Heart left ventricle (tissue), 16 donors: ENCODE data around the gene FGFBP3. TPM values are rescaled to one million over a fixed set of nuclear protein-coding genes. Genes with fewer than 3 reads are reported as not detected.

ENCODE experiments used
- ATAC-seq, 4 donors: fragments of 200-7000 bp; cut with Tn5 transposase; one replicate each; pipeline ENCODE4 v1.9.1; 2020 to 2022; ENCODE audit warnings: moderate library complexity in 4 of 4, mild to moderate bottlenecking in 3 of 4, moderate number of reproducible peaks in 1 of 4
- DNase-seq, 5 donors: peaks; one replicate each; pipeline ENCODE4 v3.0.0-alpha.2; 2020
- H3K27ac ChIP-seq, 12 donors: fragments of 200-600 bp; sonication (generic) in 4 of 12; one replicate each; pipeline versions ENCODE4 v1.5.0 to v1.8.0; 2016 to 2022; ENCODE audit warnings: mild to moderate bottlenecking in 2 of 12
- H3K27me3 ChIP-seq, 9 donors: fragments of 200-600 bp; sonication (generic) in 2 of 9; one replicate each; pipeline versions ENCODE4 v1.5.1 to v1.8.0; 2016 to 2022; ENCODE audit warnings: mild to moderate bottlenecking in 3 of 9
- H3K36me3 ChIP-seq, 9 donors: fragments of 200-600 bp; sonication (generic) in 2 of 9; one replicate each; pipeline versions ENCODE4 v1.5.0 to v1.8.0; 2018 to 2022; ENCODE audit warnings: mild to moderate bottlenecking in 2 of 9
- H3K4me1 ChIP-seq, 12 donors: fragments of 200-600 bp; sonication (generic) in 4 of 12; one replicate each; pipeline versions ENCODE4 v1.5.0 to v1.8.0; 2016 to 2022; ENCODE audit warnings: mild to moderate bottlenecking in 3 of 12
- H3K4me3 ChIP-seq, 12 donors: fragments of 200-600 bp; sonication (generic) in 4 of 12; one replicate each; pipeline versions ENCODE4 v1.5.0 to v1.8.0; 2017 to 2022; ENCODE audit warnings: mild to moderate bottlenecking in 9 of 12, moderate library complexity in 4 of 12
- H3K9me3 ChIP-seq, 12 donors: fragments of 200-600 bp; sonication (generic) in 4 of 12; one replicate each; pipeline versions ENCODE4 v1.5.0 to v1.8.0; 2016 to 2022; ENCODE audit warnings: mild to moderate bottlenecking in 1 of 12
- POLR2A ChIP-seq, 2 donors: fragments of 450-650 bp; IDR thresholded peaks; one replicate each; pipeline ENCODE4 v1.6.1; 2017; ENCODE audit warnings: antibody characterized with exemption in 2 of 2, mild to moderate bottlenecking in 2 of 2, moderate library complexity in 2 of 2
- WGBS, 4 donors: extraction: QIAGEN DNeasy Blood & Tissue Kit in 2 of 4; methylation state at CpG; one replicate each; pipeline versions ENCODE4 v1.1.5 to v1.1.7; 2013 to 2018; 5-methylcytosine and 5-hydroxymethylcytosine counted together
- intact Hi-C, 10 donors: fragments of 100-400 bp; cut with DNase I; formaldehyde crosslinking; loops; one replicate each; pipeline versions ENCODE4 v1.11.1 to v1.14.2; 2022
- polyA plus RNA-seq, 2 donors: library from polyadenylated mRNA; stranded (reverse); fragments of 200-250 nt; gene quantifications; one replicate each; pipeline ENCODE4 v1.2.3, GENCODE V29; 2013
- total RNA-seq, 9 donors: library from RNA; depleted of rRNA in 2 of 9; stranded (reverse); fragments of >200 nt in 2 of 9; fragmentation: NEBNext Ultra II Directional in 3 of 9; extraction: Animal tissue kit (Norgen Biotek cat#: 25700) in 3 of 9; gene quantifications; one replicate each; pipeline versions ENCODE4 v1.1.0 to v1.2.4, GENCODE V29; 2016 to 2023
- TF ChIP-seq, protein P1 (sequence below), 12 donors: fragments of 200-600 bp; sonication (generic) in 4 of 12; IDR thresholded peaks; one replicate each; pipeline versions ENCODE4 v1.5.0 to v1.8.0; 2018 to 2022; ENCODE audit warnings: antibody characterized with exemption in 12 of 12, mild to moderate bottlenecking in 5 of 12
- donor health status: ischemic (EF 13 %, LVEDD 7.1; RV severe dilation, severe dysfunction).
- donor health status: healthy with polysubstance abuse.
- donor health status: DM: no; HTN: yes; CAD: no.
- donor health status: DM: no; HTN: no; CAD: no.
- donor health status: ischemic (EF 25% LVEDD 6.9; RV normal size, moderate dysfunction).
- donor health status: ischemic (EF 25% LVEDD 5.7; RV mildly dilated, moderate dysfunction).
- donor health status: healthy.
- donor health status: DM: yes; HTN: yes; CAD: no.
- donor health status: ischemic (EF 35%, LVEDD 5.7; RV mildly dilated, moderate dysfunction).
- donor health status: nonischemic (EF 11% LVEDD 7.7; RV severe dilation, severe dysfunction).
- donor health status: DM: yes; HTN: yes; CAD: no.
- donor health status: PGD.
- donor health status: ischemic (EF 29% LVEDD 5.4; RV normal size, mild dysfunction).
- donor health status: nonischemic (EF 23%, LVEDD 6.1; RV moderate dilation, normal function).

Gene FGFBP3
- total and polyA plus RNA-seq, 11 donors, result 0.16 to 0.81 (median 0.48) TPM; not detected in 1

DNA sequence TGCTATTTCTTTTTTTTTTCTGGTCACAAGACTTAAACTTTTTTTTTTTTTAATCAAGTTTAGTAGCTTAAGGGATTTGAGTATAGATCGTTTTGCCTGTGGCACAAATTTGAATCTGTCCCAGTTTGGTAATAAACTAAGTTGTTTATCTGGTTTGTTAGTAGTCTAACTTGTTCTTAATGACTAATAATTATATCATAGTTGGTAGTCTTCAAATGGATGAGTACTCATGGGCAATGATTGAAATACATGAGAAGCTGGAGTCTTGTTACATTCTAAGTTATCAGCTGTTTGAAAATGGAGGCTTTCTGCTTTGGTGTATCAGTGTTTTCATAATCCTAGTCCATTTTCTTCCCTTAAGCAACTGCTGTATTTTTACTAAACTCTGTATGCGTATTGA is 26.6 kb upstream of the FGFBP3 start:
- Histone ChIP-seq H3K4me1 (peaks cover 0 to 15% (median 1%) of the 10 kb centered on the region in 12 donors), H3K36me3 (peaks cover 0 to 54% (median 37%) of the 10 kb centered on the region in 9 donors), H3K27me3 (no peaks in the 10 kb centered on the region), H3K9me3 (no peaks in the 10 kb centered on the region), H3K27ac (no peak overlapping the region), H3K4me3 (no peak overlapping the region)
- 89 to 97% (median 96%) methylated on average over 2 of the region's 2 CpGs for WGBS, 4 donors
- DNase-seq (no peak), ATAC-seq (no peak)
- intact Hi-C loops, result no loop called here
- no peak for TF ChIP-seq POLR2A (IDR thresholded peaks at IDR 0.05)
- TF ChIP-seq, protein P1, sequence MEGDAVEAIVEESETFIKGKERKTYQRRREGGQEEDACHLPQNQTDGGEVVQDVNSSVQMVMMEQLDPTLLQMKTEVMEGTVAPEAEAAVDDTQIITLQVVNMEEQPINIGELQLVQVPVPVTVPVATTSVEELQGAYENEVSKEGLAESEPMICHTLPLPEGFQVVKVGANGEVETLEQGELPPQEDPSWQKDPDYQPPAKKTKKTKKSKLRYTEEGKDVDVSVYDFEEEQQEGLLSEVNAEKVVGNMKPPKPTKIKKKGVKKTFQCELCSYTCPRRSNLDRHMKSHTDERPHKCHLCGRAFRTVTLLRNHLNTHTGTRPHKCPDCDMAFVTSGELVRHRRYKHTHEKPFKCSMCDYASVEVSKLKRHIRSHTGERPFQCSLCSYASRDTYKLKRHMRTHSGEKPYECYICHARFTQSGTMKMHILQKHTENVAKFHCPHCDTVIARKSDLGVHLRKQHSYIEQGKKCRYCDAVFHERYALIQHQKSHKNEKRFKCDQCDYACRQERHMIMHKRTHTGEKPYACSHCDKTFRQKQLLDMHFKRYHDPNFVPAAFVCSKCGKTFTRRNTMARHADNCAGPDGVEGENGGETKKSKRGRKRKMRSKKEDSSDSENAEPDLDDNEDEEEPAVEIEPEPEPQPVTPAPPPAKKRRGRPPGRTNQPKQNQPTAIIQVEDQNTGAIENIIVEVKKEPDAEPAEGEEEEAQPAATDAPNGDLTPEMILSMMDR (IDR thresholded peaks at IDR 0.05), result no peak

DNA sequence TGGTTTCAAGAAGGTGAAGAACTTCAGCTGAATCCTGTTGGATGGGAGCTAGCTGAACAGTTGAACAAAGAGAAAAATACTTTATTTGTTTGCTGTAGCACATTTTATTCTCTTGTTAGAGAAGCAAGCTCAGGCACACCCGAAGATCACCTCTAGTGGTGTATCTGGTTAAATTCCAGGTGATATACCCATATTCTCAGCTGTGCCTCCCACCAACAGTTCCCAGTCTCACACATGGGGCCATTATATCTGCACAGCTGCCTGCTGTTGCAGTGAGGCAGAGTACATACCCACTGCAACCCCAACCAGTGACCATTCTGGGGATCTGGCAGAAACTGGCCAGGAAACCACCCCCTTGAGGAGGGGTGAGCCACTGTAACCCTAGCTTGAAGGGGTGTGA is 23.5 kb upstream of the FGFBP3 start:
- Histone ChIP-seq H3K27me3 (no peaks in the 10 kb centered on the region), H3K9me3 (no peaks in the 10 kb centered on the region), H3K27ac (no peak overlapping the region), H3K4me3 (no peak overlapping the region), H3K4me1 (peaks cover 0 to 30% (median 7%) of the 10 kb centered on the region in 12 donors), H3K36me3 (peaks cover 0 to 47% (median 37%) of the 10 kb centered on the region in 9 donors)
- DNase-seq (no peak), ATAC-seq (no peak)
- WGBS, 4 donors, result 88 to 98% (median 95%) methylated on average over 1 of the region's 1 CpG
- intact Hi-C loops, result no loop called here
- TF ChIP-seq, protein P1 (IDR thresholded peaks at IDR 0.05), result no peak
- TF ChIP-seq POLR2A (IDR thresholded peaks at IDR 0.05), result no peak

DNA sequence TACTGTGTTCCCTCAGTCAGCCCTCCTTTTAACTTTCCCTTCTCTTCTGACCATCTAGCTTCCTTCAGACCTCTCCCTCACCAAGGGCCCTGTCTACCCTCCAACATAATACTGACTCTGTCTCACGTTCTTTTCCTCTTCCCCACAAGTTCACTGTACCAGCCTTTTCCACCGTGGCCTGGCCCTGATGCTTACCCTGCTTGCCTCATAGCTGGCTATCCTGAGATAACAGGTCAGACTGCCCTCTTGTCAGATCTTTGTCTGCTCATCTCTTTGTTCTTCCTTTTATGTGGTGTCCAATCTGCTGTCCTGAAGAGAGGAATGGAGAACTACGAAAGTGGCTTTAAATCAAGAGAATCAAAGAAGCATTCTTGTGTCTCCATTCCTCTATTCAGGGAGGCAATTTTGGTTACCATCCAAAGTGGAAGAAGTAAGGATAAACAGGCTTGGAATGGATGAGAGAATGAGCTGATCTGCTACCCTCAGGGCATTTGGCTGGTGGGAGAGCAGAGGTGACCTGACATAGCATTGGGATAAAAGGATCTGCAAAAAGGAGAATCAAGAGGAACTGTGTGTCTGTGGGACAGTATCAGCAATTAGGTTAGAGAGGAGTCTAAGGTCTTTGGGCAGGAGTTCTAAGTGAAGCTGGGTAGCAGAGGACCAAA is 22.4 kb upstream of the FGFBP3 start:
- no peak overlapping the region for H3K27ac ChIP-seq
- peaks cover 0 to 37% (median 10%) of the 10 kb centered on the region in 12 donors for H3K4me1 ChIP-seq
- 52 to 75% (median 69%) methylated on average over 3 of the region's 3 CpGs for WGBS, 4 donors
- intact Hi-C loops, result no loop called here
- peaks cover 0 to 37% (median 26%) of the 10 kb centered on the region in 9 donors for H3K36me3 ChIP-seq
- DNase-seq (no peak), ATAC-seq (no peak)
- TF ChIP-seq, protein P1 (IDR thresholded peaks at IDR 0.05), result no peak
- no peak for TF ChIP-seq POLR2A (IDR thresholded peaks at IDR 0.05)
- no peak overlapping the region for H3K4me3 ChIP-seq
- H3K9me3 ChIP-seq, result no peaks in the 10 kb centered on the region
- H3K27me3 ChIP-seq, result no peaks in the 10 kb centered on the region

DNA sequence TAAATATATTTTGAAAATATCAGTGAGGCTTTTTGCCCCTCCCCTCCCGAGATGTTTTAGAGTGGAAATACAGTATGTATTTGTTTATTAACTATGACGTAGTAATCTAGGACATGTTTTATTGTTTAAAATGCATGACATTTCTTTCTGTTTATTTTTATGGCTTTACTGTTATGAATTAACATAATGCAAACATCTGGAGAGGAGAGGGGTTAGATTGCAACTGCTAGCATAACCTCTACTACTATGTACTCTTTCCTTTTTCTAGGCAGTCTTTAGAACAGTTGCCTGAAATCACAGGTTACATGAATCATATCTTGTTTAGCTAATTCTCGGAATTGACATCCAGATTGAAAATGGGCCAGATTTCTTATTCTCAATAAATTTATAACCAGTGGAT is 21.7 kb upstream of the FGFBP3 start:
- no peak for ATAC-seq
- Histone ChIP-seq H3K9me3 (no peaks in the 10 kb centered on the region), H3K4me1 (peaks cover 0 to 44% (median 16%) of the 10 kb centered on the region in 12 donors), H3K27me3 (no peaks in the 10 kb centered on the region), H3K4me3 (no peak overlapping the region), H3K36me3 (peaks cover 0 to 30% (median 19%) of the 10 kb centered on the region in 9 donors), H3K27ac (no peak overlapping the region)
- intact Hi-C loops, result no loop called here
- no peak for DNase-seq
- WGBS, 4 donors, result 77 to 85% (median 81%) methylated on average over 3 of the region's 3 CpGs
- TF ChIP-seq, protein P1 (IDR thresholded peaks at IDR 0.05), result no peak
- no peak for TF ChIP-seq POLR2A (IDR thresholded peaks at IDR 0.05)
